HG02759 (cell line): ENCODE measurements around the gene CSE1L.
"Not testable (repeated sequence)": the region's sequence is repeated elsewhere in the genome, so short reads cannot be mapped to it uniquely, and the experiment has no call there.

Experiments
- ATAC-seq: cut with Tn5 transposase; IDR thresholded peaks from one replicate; pipeline ENCODE4 v1.9.1; 2021; ENCODE audit warnings: mild to moderate bottlenecking, moderate library complexity; ENCODE audit not compliant: unreplicated experiment

Gene CSE1L

GRCh38 chr20:49122920-49123319 is 76.8 kb downstream of the CSE1L start:
- ATAC-seq = no peak

DNA sequence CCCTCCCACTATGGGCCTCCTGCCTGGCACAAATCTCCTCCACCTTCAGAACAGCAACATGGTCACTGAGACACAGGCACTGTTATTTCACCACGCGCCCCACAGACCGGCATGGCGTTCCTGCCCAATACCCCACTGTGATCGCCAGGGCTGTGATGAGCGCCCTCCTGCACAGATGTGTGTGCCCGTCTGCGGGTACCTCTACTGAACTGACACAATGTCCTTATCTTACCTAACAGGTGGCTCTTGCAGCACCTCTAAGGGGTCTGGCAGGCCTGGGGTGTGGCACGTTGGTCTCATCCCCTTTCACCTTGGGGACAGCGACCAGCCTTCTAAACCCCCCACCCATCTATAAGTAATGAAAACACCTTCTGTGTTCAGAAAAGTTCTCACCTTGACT is 77.9 kb downstream of the CSE1L start:
- ATAC-seq = no peak

DNA sequence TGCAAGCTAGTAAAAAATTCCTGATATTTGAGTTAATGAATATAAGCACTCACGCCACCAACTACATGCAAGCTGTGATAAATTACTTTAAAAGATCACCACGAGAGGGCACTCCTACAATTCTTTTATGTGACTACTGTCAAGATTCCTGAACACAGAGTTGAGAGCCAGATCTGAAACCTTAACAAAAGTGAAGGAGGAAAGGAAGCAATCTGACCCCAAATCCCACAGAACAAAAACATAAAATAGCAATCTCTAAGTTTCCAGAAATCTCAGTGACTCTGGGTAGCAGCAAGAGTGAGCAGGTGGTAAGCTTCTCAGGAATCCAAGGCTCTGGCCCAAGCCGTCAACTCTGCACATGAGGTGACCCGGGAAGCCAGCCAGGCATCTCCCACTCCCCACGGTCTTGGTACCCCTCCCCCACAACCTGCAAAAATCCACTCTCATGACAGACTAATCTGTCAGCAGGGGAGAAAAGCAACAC is 86.9 kb downstream of the CSE1L start:
- no peak for ATAC-seq

DNA sequence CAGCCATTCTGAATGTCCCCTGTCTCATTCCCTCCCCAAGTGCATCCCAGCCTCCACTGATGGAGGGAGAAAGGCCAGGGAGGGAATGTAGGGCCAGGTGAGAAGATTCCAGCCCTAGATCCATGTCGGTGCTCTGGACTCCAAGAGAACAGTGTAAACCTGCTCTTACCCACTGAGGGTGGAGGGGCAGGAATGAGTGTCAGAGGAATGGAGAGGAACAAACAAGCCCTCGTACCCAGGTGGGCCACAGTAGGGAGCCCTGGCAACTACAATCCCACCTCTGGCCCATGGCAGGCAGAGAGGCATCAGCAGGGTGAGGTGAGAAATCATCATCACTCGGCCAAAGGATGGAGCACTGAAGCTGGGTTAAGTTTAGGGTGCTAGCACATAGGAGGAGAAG is 87.5 kb downstream of the CSE1L start:
- ATAC-seq = no peak

DNA sequence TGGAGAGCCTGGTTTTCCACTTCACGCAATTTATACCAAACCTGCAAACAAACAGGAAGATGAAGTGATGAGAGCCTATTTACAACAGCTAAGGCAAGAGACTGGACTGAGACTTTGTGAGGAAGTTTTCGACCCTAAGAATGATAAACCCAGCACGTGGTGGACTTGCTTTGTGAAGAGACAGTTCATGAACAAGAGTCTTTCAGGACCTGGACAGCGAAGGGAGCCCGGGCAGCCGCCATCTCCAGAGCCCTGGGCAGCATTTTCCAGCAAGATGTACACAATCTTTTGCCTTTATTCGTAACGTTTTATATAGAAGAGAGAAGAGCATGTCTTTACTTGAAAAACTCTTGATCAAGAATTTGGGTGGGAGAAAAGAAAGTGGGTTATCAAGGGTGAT is 88.7 kb downstream of the CSE1L start:
- ATAC-seq = not testable (repeated sequence)

- no peak for ATAC-seq
Observed at GRCh38 chr20:49136817-49137571, 90.9 kb downstream of the CSE1L start.

GRCh38 chr20:49138431-49138830 is 92.3 kb downstream of the CSE1L start:
- ATAC-seq = no peak

DNA sequence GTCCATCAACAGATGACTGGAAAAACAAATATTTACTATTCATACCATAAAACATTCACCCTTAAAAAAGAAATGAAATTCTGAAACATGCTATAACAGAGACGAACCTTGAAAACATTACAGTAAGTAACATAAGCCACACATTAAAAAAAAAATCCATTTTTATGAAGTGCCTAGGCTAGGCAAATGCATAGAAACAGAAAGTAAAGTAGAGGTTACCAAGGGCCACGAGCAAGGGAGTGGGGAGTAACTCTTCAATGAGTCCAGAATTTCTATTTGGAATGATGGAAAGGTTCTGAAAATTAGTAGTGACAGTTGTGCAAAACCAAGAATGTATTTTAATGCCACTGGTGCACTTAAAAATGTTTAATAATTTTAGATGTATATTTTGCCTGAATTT is 94.3 kb downstream of the CSE1L start:
- no peak for ATAC-seq

- no peak for ATAC-seq
Observed at GRCh38 chr20:49140834-49141233, 94.7 kb downstream of the CSE1L start.
